ENCODE measurements around the gene GPS1.

GPS1 gene

DNA sequence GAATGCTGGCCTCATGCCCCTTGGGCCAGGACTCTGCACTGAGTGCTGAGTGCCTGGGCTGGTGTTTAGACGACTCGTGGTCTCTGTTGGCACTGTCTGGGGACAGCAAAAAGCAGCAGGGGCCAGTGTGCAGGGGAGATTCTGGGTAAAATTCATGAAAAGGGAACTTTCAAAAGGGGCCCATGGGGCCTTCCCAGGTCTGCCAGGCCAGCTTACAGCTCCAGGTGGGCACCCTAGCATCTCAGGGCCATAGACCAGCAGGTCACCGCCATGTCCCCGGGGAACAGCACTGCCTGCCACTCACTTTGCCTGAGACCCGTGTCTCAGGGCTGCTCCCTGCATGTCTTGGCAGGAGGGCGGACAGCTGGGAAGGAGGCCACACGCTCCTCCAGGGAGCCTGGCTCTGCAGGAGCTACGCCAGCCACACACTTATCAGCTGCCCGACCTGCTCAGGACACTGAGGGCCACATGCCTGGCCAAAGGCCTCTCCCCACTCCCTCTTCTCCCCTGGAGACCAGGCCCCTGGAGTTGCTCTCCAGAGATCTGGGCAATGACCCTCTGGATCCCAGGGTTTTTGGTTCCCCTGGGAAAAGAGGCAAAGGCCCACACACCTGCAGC, 55.1 kb downstream of the GPS1 start:
- H3K36me3 ChIP-seq (replicated peaks): no peaks in the 10 kb centered on the region
- DNase-seq (ENCODE audit: low spot score in 2 of 2): no peak
- H3K4me3 ChIP-seq: no peak overlapping the region
- H3K9me3 ChIP-seq: no peaks in the 10 kb centered on the region
- no peaks in the 10 kb centered on the region for H3K27me3 ChIP-seq (ENCODE audit: low read depth)
- in situ Hi-C loops (cut with MboI; ENCODE audit: low sequenced_read_pairs): no loop called here
- H3K4me1 ChIP-seq: peaks cover 12% of the 10 kb centered on the region

Measured in HAP-1 (cell line).